ENCODE measurements around the gene CPSF4. TPM values are rescaled to one million over a fixed set of nuclear protein-coding genes. Genes with fewer than 3 reads are reported as not detected.
A peak's percentile ranks its signal among the peaks of the same experiment; 100 is the strongest.

CPSF4 gene
- total RNA-seq, 4 donors from 2014 or later: 21.4 to 40.4 (median 26.1) TPM

DNA sequence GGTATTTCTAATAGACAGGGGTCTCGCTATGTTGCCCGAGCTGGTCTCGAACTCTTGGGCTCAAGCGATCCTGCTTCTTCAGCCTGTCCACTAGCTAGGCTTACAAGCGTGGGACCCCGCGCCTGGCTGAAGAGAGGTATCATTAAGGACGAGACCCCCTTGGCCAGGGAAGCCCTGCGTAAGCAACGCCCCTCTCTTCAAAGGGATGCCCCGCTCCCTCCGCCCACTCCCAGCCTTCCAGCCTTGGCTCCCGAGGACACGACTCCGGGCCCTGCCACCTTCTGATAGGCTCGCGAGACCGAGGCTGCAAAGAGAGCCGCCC lies 65.5 kb downstream of the CPSF4 start:
- ATAC-seq (no peak), DNase-seq (no peak)
- Histone ChIP-seq H3K4me1 (peaks cover 29 to 32% of the 10 kb centered on the region in 2 donors), H3K4me3 (peak overlapping the region; percentile 82 to 99 (median 94)), H3K36me3 (no peaks in the 10 kb centered on the region), H3K27ac (peak overlapping the region; percentile 97 to 99 (median 98)), H3K9me3 (no peaks in the 10 kb centered on the region), H3K27me3 (no peaks in the 10 kb centered on the region)
- peak in 1 of 2 donors; percentile 9 for TF ChIP-seq POLR2A (IDR thresholded peaks at IDR 0.05)
- TF ChIP-seq, protein P1, sequence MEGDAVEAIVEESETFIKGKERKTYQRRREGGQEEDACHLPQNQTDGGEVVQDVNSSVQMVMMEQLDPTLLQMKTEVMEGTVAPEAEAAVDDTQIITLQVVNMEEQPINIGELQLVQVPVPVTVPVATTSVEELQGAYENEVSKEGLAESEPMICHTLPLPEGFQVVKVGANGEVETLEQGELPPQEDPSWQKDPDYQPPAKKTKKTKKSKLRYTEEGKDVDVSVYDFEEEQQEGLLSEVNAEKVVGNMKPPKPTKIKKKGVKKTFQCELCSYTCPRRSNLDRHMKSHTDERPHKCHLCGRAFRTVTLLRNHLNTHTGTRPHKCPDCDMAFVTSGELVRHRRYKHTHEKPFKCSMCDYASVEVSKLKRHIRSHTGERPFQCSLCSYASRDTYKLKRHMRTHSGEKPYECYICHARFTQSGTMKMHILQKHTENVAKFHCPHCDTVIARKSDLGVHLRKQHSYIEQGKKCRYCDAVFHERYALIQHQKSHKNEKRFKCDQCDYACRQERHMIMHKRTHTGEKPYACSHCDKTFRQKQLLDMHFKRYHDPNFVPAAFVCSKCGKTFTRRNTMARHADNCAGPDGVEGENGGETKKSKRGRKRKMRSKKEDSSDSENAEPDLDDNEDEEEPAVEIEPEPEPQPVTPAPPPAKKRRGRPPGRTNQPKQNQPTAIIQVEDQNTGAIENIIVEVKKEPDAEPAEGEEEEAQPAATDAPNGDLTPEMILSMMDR (IDR thresholded peaks at IDR 0.05 in 4 of 5, conservative IDR thresholded peaks at IDR 0.05 in 1 of 5): no peak
- intact Hi-C loops (cut with DNase I; ENCODE audit: low total_unique reads): loop anchor here (1.0 to 5.0 kb wide), 7 partner anchors 32 to 577 kb away; partner anchors contain the start of genes ARPC1A, BUD31, CPSF4 and PDAP1
- in situ Hi-C loops (cut with MboI; ENCODE audit: low sequenced_read_pairs in 4 of 4): loop anchor here in 2 of 4 donors (5.0 to 10.0 kb wide), 2 partner anchors 48 to 51 kb away; partner anchors contain the start of genes FAM200A (in 2 of the 2) and ZNF655 (in 1 of the 2)

DNA sequence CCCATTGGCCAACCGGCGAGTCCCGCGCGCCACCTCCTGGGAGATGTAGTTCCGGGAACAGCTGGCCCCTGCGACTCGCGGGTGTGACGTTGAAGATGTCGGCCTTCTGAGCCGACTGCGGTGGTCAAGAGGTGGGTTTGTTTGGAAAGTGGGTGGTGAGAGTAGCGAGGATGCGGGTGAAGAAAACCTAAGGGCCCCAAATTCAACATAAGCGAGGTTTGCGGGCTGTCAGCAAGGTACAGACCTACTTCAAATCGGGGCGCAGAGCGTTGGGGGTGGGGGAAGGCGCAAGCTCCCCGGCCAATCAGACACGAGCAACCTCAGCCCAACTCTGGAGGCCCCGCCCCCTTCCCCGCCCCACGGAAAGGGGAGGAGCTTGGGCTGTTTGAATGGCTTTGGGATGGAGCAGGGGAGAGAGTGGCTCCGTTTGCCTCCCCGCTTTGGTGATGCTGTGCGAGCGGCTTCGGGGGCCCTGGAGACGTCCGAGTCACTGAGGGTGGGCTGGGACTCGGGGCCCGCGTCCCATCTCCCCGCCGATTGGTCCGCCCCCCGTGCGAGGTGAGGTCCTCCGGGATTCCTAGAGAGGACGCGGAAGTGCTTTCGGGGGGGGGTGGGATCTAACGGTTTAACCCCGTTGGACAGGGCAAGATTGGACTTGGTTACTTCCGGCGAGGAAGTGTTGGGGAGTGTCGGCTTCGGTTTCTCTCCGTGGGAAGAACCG lies 66.0 kb downstream of the CPSF4 start, which contains the start of gene ZKSCAN5:
TSS of gene ZKSCAN5 (plus strand) at position 60 of the 721 bp plus-strand sequence. CDS start 1,383 bp downstream, outside the sequence.
- Histone ChIP-seq H3K9me3 (no peaks in the 10 kb centered on the region), H3K27me3 (no peaks in the 10 kb centered on the region), H3K4me3 (peak within 1 kb of the TSS; percentile 82 to 99 (median 94)), H3K4me1 (peaks cover 29 to 30% of the 10 kb centered on the region in 2 donors), H3K36me3 (no peaks in the 10 kb centered on the region), H3K27ac (peak within 1 kb of the TSS; percentile 97 to 99 (median 98))
- DNase-seq (peak; percentile 98), ATAC-seq (peak; percentile 93)
- intact Hi-C loops (cut with DNase I; ENCODE audit: low total_unique reads) (loop anchor here (1.0 to 5.0 kb wide), 7 partner anchors 32 to 576 kb away; partner anchors contain the start of genes ARPC1A, BUD31, CPSF4 and PDAP1), in situ Hi-C loops (cut with MboI; ENCODE audit: low sequenced_read_pairs in 4 of 4) (loop anchor here in 2 of 4 donors (5.0 to 10.0 kb wide), 2 partner anchors 48 to 50 kb away; partner anchors contain the start of genes FAM200A (in 2 of the 2) and ZNF655 (in 1 of the 2))
- peak; percentile 53 to 83 for TF ChIP-seq POLR2A (IDR thresholded peaks at IDR 0.05)
- TF ChIP-seq, protein P1 (IDR thresholded peaks at IDR 0.05 in 4 of 5, conservative IDR thresholded peaks at IDR 0.05 in 1 of 5): peak in 1 of 5 experiments; percentile 14

DNA sequence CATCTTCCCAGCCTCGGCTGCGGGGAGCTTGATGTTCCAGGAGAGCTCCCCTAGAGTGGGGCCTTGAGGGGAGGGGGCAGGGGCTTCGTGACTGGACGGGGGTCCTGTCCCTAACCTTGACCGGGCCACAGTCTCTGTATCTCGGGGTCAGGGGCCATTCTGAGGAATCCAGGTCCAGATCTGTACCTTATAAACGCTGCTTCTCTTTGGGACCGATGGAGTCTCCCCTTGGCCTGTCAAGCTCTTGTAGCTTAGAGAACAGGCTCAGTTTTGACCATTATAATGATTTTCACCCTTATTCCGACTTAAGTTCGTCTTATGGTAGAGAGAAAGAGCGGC lies 66.5 kb downstream of the CPSF4 start:
- ATAC-seq (peak in 1 of 2 donors; percentile 5), DNase-seq (no peak)
- intact Hi-C loops (cut with DNase I; ENCODE audit: low total_unique reads): loop anchor here (2.0 kb wide), 4 partner anchors 54 to 576 kb away; partner anchors contain the start of genes CPSF4, PTCD1, ZNF3 and ZNF655
- Histone ChIP-seq H3K4me3 (peak overlapping the region; percentile 82 to 99 (median 94)), H3K36me3 (no peaks in the 10 kb centered on the region), H3K27ac (peak overlapping the region; percentile 97 to 99 (median 98)), H3K9me3 (no peaks in the 10 kb centered on the region), H3K4me1 (peaks cover 29 to 30% of the 10 kb centered on the region in 2 donors), H3K27me3 (no peaks in the 10 kb centered on the region)
- TF ChIP-seq, protein P1 (IDR thresholded peaks at IDR 0.05 in 4 of 5, conservative IDR thresholded peaks at IDR 0.05 in 1 of 5): no peak
- no peak for TF ChIP-seq POLR2A (IDR thresholded peaks at IDR 0.05)
- in situ Hi-C loops (cut with MboI; ENCODE audit: low sequenced_read_pairs in 4 of 4): loop anchor here in 1 of 4 donors (10.0 kb wide), 1 partner anchor 50 kb away; the partner anchor contains the start of genes FAM200A and ZNF655

Other genes with a start within 250 kb of the CPSF4 start
- not detected for gene KPNA7, start 230.8 kb upstream of the CPSF4 start, total RNA-seq
- gene MYH16, start 166.1 kb upstream of the CPSF4 start, total RNA-seq: not detected
- gene ARPC1A, start 113.0 kb upstream of the CPSF4 start, total RNA-seq: 10 to 100 TPM; 37.0 to 58.8 (median 44.1) TPM
- gene ARPC1B, start 64.2 kb upstream of the CPSF4 start, total RNA-seq: 10 to 100 TPM; 24.7 to 38.7 (median 30.8) TPM
- 100 to 1,000 TPM in 3 of 4 donors, 10 to 100 TPM in 1; 81.7 to 258 (median 198) TPM for gene PDAP1, start 30.3 kb upstream of the CPSF4 start, total RNA-seq
- gene BUD31, start 30.0 kb upstream of the CPSF4 start, total RNA-seq: 10 to 100 TPM; 23.3 to 46.8 (median 28.0) TPM
- 10 to 100 TPM in 2 of 4 donors, 1 to 10 TPM in 2; 7.8 to 14.1 (median 10.9) TPM for gene PTCD1, start 145 bp upstream of the CPSF4 start, total RNA-seq
- 1,000 to 10,000 TPM; 2,310 to 4,128 (median 2,801) TPM for gene ATP5MF, start 27.2 kb downstream of the CPSF4 start, total RNA-seq
- 1 to 10 TPM; 1.2 to 2.8 (median 1.4) TPM for gene ZNF789, start 33.9 kb downstream of the CPSF4 start, total RNA-seq
- 10 to 100 TPM; 14.2 to 19.2 (median 15.7) TPM for gene ZNF394, start 61.3 kb downstream of the CPSF4 start, total RNA-seq
- 10 to 100 TPM in 3 of 4 donors, 1 to 10 TPM in 1; 7.3 to 12.3 (median 10.5) TPM for gene ZKSCAN5, start 65.7 kb downstream of the CPSF4 start, total RNA-seq
- 1 to 10 TPM; 2.3 to 5.7 (median 3.8) TPM for gene FAM200A, start 113.2 kb downstream of the CPSF4 start, total RNA-seq
- 10 to 100 TPM; 41.5 to 85.1 (median 56.5) TPM for gene ZNF655, start 119.7 kb downstream of the CPSF4 start, total RNA-seq
- gene TMEM225B, start 159.3 kb downstream of the CPSF4 start, total RNA-seq: not detected
- gene ZSCAN25, start 178.0 kb downstream of the CPSF4 start, total RNA-seq: 1 to 10 TPM; 6.0 to 7.9 (median 7.2) TPM
- gene CYP3A5, start 241.1 kb downstream of the CPSF4 start, total RNA-seq: 1 to 10 TPM in 2 of 4 donors, under 1 TPM in 1, not detected in 1; 0.70 to 9.2 (median 1.8) TPM

Data from gastrocnemius medialis (tissue), 4 donors.